Lower leg skin (tissue), 3 donors: ENCODE results near the gene KCNH8.

ENCODE experiments used
- POLR2A ChIP-seq, 2 donors: fragments of 450-650 bp; IDR thresholded peaks; one replicate each; pipeline ENCODE4 v1.6.1; 2016 to 2017; ENCODE audit warnings: antibody characterized with exemption in 2 of 2, mild to moderate bottlenecking in 1 of 2, moderate library complexity in 1 of 2
- TF ChIP-seq, protein P1 (sequence below), 3 donors: fragments of 450-650 bp; IDR thresholded peaks; one replicate each; pipeline ENCODE4 v1.5.1; 2016; ENCODE audit warnings: antibody characterized with exemption in 3 of 3, mild to moderate bottlenecking in 3 of 3, moderate library complexity in 2 of 3

- TF ChIP-seq, protein P1, sequence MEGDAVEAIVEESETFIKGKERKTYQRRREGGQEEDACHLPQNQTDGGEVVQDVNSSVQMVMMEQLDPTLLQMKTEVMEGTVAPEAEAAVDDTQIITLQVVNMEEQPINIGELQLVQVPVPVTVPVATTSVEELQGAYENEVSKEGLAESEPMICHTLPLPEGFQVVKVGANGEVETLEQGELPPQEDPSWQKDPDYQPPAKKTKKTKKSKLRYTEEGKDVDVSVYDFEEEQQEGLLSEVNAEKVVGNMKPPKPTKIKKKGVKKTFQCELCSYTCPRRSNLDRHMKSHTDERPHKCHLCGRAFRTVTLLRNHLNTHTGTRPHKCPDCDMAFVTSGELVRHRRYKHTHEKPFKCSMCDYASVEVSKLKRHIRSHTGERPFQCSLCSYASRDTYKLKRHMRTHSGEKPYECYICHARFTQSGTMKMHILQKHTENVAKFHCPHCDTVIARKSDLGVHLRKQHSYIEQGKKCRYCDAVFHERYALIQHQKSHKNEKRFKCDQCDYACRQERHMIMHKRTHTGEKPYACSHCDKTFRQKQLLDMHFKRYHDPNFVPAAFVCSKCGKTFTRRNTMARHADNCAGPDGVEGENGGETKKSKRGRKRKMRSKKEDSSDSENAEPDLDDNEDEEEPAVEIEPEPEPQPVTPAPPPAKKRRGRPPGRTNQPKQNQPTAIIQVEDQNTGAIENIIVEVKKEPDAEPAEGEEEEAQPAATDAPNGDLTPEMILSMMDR (IDR thresholded peaks at IDR 0.05), result no peak
- no peak for TF ChIP-seq POLR2A (IDR thresholded peaks at IDR 0.05)
Measured at GRCh38 chr3:19254784-19255338, 106.6 kb downstream of the KCNH8 start.
